ENCODE measurements around the gene LRRC74A.
"Not testable (repeated sequence)": the region's sequence is repeated elsewhere in the genome, so short reads cannot be mapped to it uniquely, and the experiment has no call there.

DNA sequence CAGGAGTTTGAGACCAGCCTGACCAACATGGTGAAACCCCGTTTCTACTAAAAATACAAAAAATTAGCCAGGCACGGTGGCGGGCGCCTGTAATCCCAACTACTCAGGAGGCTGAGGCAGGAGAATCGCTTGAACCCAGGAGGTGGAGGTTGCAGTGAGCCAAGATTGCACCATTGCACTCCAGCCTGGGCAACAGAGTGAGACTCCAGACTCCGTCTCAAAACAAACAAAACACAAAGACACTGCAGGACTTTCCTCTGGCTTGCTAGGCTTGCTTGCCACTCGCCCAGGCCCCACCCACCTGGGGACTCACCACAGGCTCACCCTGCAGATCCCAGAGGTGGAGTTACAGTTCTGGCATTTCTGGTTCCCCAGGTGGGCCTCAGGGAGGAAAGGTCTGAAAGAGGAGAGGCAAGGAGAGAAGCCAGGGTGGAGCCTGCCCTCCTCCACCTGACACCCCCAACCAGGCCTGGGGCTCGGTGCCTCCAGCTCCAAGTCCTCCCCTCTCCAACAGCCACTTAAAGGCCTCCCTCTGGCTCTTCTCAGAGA, 88.4 kb downstream of the LRRC74A start:
- TF ChIP-seq, protein P1, sequence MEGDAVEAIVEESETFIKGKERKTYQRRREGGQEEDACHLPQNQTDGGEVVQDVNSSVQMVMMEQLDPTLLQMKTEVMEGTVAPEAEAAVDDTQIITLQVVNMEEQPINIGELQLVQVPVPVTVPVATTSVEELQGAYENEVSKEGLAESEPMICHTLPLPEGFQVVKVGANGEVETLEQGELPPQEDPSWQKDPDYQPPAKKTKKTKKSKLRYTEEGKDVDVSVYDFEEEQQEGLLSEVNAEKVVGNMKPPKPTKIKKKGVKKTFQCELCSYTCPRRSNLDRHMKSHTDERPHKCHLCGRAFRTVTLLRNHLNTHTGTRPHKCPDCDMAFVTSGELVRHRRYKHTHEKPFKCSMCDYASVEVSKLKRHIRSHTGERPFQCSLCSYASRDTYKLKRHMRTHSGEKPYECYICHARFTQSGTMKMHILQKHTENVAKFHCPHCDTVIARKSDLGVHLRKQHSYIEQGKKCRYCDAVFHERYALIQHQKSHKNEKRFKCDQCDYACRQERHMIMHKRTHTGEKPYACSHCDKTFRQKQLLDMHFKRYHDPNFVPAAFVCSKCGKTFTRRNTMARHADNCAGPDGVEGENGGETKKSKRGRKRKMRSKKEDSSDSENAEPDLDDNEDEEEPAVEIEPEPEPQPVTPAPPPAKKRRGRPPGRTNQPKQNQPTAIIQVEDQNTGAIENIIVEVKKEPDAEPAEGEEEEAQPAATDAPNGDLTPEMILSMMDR (IDR thresholded peaks at IDR 0.05; ENCODE audit: extremely low read depth in 1 of 2, insufficient read depth in 1 of 2, low read depth in 1 of 2, low read length in 2 of 2) = not testable (repeated sequence)
- not testable (repeated sequence) for TF ChIP-seq POLR2A (IDR thresholded peaks at IDR 0.05; ENCODE audit: low read depth, low read length); EZH2 (IDR thresholded peaks at IDR 0.05; ENCODE audit: borderline replicate concordance, low read depth, low read length, severe bottlenecking); POLR2AphosphoS5 (IDR thresholded peaks at IDR 0.05; ENCODE audit: insufficient read depth, low read depth, low read length); FOS (IDR thresholded peaks at IDR 0.05; ENCODE audit: borderline replicate concordance, insufficient read depth, low read length); MYC (IDR thresholded peaks at IDR 0.05; ENCODE audit: low read depth, low read length); JUN (IDR thresholded peaks at IDR 0.05; ENCODE audit: borderline replicate concordance, insufficient read depth, insufficient read length, low read depth)
- TF ChIP-seq, protein P2, sequence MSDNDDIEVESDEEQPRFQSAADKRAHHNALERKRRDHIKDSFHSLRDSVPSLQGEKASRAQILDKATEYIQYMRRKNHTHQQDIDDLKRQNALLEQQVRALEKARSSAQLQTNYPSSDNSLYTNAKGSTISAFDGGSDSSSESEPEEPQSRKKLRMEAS (IDR thresholded peaks at IDR 0.05; ENCODE audit: insufficient read depth, insufficient read length) = not testable (repeated sequence)

All from endothelial cell of umbilical vein (primary cell).